NCI-H1417 treated with DMSO at 0.1 percent for 48 hours (cell line): ENCODE data around the gene AIDA.

Experiments
- DNase-seq: peaks from one replicate; lab custom pipeline; 2025; lab: John Stamatoyannopoulos, UW

The AIDA gene

DNA sequence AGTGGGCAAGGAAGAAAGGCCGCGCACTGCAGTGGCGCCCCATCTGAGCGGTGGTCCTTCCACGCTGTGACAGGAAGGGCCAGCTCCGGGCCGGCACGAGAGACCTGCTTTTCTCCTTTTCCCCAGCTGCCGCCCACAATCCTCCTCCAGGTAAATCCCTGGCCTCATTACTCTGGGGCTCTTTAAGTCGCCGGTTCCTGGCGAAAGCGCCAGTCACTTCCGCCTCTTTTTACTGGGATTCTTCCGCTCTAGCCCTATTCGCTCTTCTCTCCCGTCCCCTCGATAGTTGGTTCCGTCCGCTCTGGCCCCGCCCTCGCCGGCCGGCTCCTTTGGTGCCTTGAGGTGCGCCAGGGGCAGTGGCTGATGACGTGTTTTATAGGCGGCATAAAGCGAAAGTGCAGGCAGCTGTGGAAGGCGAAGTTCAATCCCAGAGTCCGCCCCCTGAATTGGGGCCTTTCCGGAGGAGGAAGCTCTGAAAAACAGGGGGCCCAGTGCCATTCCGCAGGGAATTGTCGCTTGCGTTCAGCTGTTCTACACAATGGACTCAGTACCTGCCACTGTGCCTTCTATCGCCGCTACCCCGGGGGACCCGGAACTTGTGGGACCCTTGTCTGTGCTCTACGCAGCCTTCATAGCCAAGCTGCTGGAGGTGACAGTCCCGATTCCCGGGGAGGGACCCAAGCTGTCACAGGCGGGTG, 68.2 kb downstream of the AIDA start:
- peak; percentile 96 for DNase-seq

DNA sequence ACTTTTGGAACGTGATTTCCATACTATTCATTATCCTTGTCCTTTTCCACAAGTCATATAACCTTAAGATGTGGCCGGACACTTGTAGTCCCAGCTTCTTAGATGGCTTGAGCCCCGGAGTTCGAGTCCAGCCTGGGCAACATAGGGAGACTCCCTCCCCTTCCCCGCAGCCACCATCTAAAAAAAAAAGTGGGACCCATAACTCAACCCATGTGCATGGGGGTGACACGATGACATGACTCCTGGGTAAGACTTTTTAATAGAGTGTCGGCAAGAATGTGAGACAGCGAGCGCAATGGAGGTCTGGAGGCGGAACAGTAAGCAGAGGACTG, 68.7 kb downstream of the AIDA start:
- no peak for DNase-seq

DNA sequence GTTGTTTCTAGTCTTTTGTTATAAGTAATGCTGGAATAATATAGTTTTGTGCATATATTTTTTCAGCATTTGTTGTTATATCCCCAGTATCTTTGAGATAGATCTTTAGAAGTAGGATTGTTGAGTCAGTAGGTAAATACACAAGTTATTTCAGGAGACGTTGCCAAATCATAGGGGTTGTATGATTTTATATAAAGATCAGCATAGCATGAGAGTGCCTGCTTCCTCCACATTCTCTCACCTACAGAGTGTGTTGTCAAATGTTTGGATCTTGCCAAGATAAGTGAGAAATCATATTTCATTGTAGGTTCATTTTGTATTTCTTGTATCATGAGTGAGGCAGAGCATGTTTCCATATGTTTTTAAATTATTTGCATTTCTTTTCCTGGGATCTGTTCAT, 69.8 kb downstream of the AIDA start:
- no peak for DNase-seq

- no peak for DNase-seq
These were observed 70.9 kb downstream of the AIDA start for GRCh38 chr1:222641269-222641948.

DNA sequence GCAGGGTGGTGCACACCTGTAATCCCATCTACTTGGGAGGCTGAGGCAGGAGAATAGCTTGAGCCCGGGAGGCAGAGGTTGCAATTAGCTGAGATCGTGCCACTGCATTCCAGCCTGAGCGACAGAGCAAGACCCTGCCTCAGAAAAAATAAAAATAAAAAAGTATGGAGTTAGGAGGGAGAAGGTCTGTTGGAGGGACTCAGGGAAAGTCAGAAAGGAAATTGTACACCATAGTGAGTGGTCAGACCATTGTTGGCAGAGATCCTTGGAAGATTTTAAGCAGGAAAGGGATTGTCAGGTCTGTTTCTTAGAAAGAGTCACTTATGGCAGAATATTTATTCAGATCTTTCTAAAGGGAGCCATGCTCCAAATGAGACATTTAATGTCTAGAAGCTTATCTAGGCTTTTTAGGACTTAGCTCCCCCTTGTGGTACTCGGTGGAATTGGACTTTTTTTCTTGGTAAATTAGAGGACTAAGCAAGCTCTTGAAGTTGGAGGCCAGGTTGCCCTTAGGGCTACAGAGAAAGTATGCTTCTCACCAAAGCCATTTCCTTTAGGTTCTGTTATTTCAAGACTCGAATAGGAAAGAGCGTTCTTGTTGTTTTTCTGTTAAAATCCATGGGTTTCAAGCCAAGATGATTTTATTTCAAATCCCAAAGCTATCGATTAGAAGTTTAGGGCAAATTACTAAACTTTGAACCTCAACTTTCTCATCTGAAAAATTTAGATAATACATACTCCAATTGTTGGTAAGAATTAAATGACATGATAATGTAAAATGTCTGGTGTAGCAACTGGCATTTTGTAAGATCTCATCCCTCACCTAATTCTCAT, 77.9 kb downstream of the AIDA start:
- DNase-seq, result no peak

DNA sequence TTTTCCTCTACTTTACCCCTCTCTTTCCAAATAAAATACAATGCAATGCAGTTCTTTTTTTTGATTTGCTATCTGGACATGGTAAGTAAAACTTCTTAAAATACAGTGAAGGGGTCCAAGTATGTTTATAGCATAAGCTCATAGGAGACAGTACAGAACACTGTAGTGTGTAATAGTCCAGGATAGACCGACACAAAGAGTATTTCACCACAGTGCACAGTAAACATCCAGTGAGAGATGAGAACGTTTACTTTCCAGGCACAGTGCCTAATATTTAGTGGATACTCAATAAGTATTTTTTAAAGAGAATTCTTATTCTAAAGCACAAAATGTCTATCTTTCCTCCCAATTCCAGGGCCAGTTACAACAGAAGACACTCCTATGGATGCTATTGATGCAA, 79.5 kb downstream of the AIDA start:
- DNase-seq, result no peak

- no peak for DNase-seq
These were observed 80.6 kb downstream of the AIDA start for GRCh38 chr1:222631611-222632208.

DNA sequence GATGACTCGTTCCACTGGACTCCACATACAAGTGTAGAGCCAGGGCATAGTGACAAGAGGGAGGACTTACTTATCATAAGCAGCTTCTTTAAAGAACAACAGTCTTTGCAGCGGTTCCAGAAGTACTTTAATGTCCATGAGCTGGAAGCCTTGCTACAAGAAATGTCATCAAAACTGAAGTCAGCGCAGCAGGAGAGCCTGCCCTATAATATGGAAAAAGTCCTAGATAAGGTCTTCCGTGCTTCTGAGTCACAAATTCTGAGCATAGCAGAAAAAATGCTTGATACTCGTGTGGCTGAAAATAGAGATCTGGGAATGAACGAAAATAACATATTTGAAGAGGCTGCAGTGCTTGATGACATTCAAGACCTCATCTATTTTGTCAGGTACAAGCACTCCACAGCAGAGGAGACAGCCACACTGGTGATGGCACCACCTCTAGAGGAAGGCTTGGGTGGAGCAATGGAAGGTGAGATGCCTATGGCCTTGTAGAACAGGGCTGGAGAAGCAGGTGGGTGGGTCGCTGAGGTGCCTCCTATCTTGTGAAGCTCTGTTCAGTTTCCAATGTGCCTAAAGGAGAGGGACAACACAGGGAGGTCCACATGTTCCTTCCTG, 82.3 kb downstream of the AIDA start:
- no peak for DNase-seq

GRCh38 chr1:222627232-222627631, 85.1 kb downstream of the AIDA start:
- no peak for DNase-seq

GRCh38 chr1:222624214-222624613, 88.1 kb downstream of the AIDA start:
- no peak for DNase-seq

- no peak for DNase-seq
These were observed 88.8 kb downstream of the AIDA start for GRCh38 chr1:222623458-222623857.

- DNase-seq, result no peak
These were observed 89.5 kb downstream of the AIDA start for GRCh38 chr1:222622765-222623164.

GRCh38 chr1:222620566-222620965, 91.7 kb downstream of the AIDA start:
- DNase-seq, result no peak

- DNase-seq, result no peak
These were observed 93.3 kb downstream of the AIDA start for GRCh38 chr1:222618880-222619596.
